Esophagus muscularis mucosa (tissue), 4 donors: Measurements from ENCODE around the gene TCF7L2.

Experiments
- CTCF ChIP-seq, 3 experiments: fragments of 200-600 bp in 2 of 3; fragments of 450-650 bp in 1 of 3; sonication (generic) in 2 of 3; IDR thresholded peaks; one replicate each; pipeline ENCODE4 v1.5.1; 2017 to 2019; ENCODE audit warnings: antibody characterized with exemption in 3 of 3, mild to moderate bottlenecking in 2 of 3, moderate library complexity in 1 of 3
- EP300 ChIP-seq: sonication (generic); formaldehyde crosslinking; IDR thresholded peaks from one replicate; pipeline ENCODE4 v1.6.1; 2017; ENCODE audit warnings: antibody characterized with exemption
- POLR2A ChIP-seq: fragments of 450-650 bp; IDR thresholded peaks from one replicate; pipeline ENCODE4 v1.6.1; 2017; ENCODE audit warnings: antibody characterized with exemption, moderate library complexity, mild to moderate bottlenecking, low read depth

- no peak for TF ChIP-seq CTCF (IDR thresholded peaks at IDR 0.05)
- TF ChIP-seq EP300: no peak
- no peak for TF ChIP-seq POLR2A
Measured at GRCh38 chr10:113115556-113115955, 165.5 kb downstream of the TCF7L2 start.
